Omental fat pad (tissue), 4 donors: ENCODE results near the gene ANKUB1. TPM values are rescaled to one million over a fixed set of nuclear protein-coding genes. Genes with fewer than 3 reads are reported as not detected.
"Not testable (repeated sequence)": the region's sequence is repeated elsewhere in the genome, so short reads cannot be mapped to it uniquely, and the experiment has no call there.

Source experiments
- ATAC-seq: fragments of 150-250 bp; one replicate; pipeline ENCODE4 v1.9.1; 2016; ENCODE audit warnings: mild to moderate bottlenecking, moderate library complexity; ENCODE audit not compliant: low FRiP score
- DNase-seq: peaks from one replicate; pipeline ENCODE4 v3.0.0-alpha.2; 2019; ENCODE audit warnings: low spot score
- total RNA-seq, 4 donors: library from RNA; depleted of rRNA; stranded (reverse); fragments of >200 nt; gene quantifications; one replicate each; pipeline ENCODE4 v1.1.0, GENCODE V29; 2016
- TF ChIP-seq, protein P1 (sequence below), 3 donors: fragments of 450-650 bp; IDR thresholded peaks; one replicate each; pipeline ENCODE4 v1.5.1; 2016 to 2017; ENCODE audit warnings: antibody characterized with exemption in 3 of 3, mild to moderate bottlenecking in 3 of 3, moderate library complexity in 2 of 3

Gene ANKUB1
- total RNA-seq, 4 donors from 2014 or later: not detected

DNA sequence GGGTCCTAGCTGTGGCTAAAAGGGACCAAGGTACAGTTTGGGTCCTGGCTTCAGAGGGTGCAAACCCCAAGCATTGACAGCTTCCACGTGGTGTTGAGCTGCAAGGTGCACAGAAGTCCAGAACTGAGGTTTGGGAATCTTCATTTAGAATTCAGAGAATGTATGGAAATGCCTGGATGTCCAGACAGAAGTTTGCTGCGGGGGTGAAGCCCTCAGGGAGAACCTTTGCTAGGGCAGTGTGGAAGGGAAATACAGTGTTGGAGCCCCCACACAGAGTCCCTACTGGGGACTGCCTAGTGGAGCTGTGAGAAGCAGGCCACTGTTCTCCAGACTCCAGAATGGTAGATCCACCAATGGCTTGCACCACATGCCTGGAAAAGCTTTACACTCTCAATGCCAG is 38.5 kb upstream of the ANKUB1 start:
- TF ChIP-seq, protein P1, sequence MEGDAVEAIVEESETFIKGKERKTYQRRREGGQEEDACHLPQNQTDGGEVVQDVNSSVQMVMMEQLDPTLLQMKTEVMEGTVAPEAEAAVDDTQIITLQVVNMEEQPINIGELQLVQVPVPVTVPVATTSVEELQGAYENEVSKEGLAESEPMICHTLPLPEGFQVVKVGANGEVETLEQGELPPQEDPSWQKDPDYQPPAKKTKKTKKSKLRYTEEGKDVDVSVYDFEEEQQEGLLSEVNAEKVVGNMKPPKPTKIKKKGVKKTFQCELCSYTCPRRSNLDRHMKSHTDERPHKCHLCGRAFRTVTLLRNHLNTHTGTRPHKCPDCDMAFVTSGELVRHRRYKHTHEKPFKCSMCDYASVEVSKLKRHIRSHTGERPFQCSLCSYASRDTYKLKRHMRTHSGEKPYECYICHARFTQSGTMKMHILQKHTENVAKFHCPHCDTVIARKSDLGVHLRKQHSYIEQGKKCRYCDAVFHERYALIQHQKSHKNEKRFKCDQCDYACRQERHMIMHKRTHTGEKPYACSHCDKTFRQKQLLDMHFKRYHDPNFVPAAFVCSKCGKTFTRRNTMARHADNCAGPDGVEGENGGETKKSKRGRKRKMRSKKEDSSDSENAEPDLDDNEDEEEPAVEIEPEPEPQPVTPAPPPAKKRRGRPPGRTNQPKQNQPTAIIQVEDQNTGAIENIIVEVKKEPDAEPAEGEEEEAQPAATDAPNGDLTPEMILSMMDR (IDR thresholded peaks at IDR 0.05): no peak
- no peak for DNase-seq

DNA sequence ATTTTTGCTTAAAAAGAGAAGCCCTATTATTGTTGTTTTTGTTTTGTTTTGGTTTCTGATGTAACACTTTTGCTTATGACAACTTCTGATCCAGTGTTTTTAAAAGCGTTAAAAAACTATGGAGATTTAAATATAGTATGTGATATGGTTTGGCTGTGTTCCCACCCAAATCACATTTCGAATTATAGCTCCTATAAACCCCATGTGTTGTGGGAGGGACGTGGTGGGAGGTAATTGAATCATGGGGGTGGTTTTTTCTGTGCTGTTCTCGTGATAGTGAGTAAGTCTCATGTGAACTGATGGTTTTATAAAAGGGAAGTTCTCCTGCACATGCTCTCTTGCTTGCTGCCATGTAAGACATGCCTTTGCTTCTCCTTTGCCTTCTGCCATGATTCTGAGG is 37.3 kb upstream of the ANKUB1 start:
- DNase-seq, ATAC-seq: not testable (repeated sequence)

More for the DNA sequence above, 38.5 kb upstream of the ANKUB1 start:
- ATAC-seq: no peak

DNA sequence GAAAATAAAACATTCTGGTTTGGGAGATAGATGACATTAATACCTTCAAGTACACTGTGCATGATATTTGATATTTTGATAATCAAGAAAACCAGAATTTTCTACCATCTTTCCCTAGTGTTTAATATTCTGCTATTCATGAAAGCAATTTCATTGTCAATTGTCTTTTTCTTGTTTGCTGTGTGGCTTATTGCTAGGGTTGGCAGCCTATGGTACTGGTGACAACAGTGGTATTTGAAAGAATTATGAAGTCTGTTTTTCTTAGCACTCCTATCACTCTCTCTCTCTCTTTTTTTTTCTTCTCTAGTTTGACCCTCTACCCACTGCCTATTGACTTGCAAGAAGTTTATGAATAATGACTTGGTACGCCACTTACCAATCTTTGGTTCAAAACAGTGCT is 36.0 kb upstream of the ANKUB1 start:
- ATAC-seq (no peak), DNase-seq (no peak)
- TF ChIP-seq, protein P1 (IDR thresholded peaks at IDR 0.05): no peak

DNA sequence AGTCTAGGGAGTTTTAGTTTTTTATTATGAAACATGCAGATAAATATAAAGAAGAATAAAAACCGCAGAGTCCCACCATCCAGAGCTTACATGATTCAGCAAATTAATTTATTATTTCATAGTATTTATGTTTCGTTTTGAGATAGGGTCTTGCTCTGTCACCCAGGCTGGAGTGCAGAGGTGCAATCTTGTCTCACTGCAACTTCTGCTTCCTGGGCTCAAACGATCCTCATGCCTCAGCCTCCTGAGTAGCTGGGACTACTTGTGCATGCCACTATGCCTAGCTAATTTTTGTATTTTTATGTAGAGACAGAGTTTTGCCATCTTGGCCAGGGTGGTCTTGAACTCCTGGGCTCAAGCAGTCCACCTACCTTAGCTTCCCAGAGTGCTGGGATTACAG is 34.3 kb upstream of the ANKUB1 start:
- ATAC-seq (no peak), DNase-seq (no peak)
- TF ChIP-seq, protein P1 (IDR thresholded peaks at IDR 0.05): no peak

DNA sequence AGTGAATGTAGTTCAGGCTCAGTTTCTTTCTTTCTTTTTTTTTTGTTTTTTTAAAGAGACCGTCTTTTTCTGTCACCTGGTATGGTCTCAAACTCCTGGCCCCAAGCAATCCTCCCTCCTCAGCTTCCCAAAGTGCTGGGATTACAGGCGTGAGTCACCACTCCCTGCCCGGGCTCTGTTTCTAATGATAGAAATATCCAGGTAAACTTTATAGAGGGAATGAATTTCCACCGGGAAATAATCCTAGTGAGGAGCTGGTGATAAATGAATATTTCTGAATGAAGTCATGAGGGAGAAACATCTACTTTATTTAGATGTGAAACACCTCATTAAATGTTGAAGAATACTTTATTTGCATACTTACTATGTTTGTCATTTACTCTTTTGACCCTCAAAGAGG is 27.8 kb upstream of the ANKUB1 start:
- TF ChIP-seq, protein P1 (IDR thresholded peaks at IDR 0.05): no peak
- ATAC-seq (peak; percentile 58), DNase-seq (no peak)

DNA sequence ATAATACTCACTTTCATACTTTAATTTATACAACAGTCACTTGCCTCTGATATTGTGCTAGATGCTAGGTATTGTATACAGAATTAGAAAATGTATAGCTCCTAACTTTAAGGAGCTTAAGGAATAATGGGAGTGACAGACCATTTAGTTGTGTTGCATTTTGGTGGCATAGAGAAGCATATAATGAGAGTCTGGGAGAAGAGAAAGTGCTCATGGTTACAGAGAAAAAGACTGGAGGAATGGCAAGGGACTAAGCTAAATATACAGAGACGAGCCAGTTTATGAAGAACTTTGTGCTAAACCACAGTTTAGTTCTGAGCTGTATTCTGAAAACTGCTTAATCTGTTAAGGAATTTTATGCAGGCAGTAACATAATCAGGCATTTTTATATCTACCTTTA is 27.1 kb upstream of the ANKUB1 start:
- ATAC-seq: no peak

DNA sequence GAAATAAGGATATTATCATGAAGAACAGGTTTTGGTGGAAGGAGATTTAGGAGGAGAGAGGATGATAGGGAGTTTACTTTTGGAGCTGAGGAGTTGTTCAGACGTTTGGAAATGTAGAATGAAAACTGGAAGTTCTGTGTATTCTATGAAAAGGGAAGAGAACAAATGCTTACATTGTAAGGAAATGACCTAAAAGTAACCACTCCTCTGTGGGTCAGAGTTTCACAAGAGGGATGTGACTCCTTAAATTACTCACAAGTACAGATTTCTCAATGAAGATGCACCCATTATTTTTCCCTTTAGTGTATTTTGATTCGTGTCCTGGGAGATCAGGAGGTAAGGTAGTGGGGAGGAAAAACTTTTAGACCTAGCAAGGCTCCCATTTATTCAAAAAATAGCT is 24.6 kb upstream of the ANKUB1 start:
- ATAC-seq (no peak), DNase-seq (no peak)
- TF ChIP-seq, protein P1 (IDR thresholded peaks at IDR 0.05): no peak

More for the DNA sequence above, 27.1 kb upstream of the ANKUB1 start:
- no peak for DNase-seq
- TF ChIP-seq, protein P1 (IDR thresholded peaks at IDR 0.05): no peak

DNA sequence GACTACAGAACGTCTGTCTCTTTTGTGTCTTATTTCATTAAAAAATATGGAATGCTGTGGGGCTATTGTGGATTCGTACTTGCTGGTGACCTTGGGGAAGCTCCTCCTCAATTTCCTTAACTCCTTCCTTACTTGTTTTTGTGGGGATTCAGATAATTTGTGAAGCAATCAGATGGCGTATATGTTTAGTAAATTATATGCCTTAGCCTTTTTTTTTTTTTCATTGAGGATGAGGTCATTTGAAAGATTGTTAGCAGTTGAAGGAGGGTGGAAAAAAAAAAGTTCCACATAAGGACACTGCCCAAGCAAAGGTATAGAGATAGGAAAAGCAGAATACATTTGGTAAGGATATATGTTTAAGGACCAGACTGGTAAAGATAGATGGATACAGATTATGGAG is 24.0 kb upstream of the ANKUB1 start:
- ATAC-seq (no peak), DNase-seq (no peak)
- TF ChIP-seq, protein P1 (IDR thresholded peaks at IDR 0.05): no peak
